ENCODE measurements around the gene CCDC187.

The CCDC187 gene

DNA sequence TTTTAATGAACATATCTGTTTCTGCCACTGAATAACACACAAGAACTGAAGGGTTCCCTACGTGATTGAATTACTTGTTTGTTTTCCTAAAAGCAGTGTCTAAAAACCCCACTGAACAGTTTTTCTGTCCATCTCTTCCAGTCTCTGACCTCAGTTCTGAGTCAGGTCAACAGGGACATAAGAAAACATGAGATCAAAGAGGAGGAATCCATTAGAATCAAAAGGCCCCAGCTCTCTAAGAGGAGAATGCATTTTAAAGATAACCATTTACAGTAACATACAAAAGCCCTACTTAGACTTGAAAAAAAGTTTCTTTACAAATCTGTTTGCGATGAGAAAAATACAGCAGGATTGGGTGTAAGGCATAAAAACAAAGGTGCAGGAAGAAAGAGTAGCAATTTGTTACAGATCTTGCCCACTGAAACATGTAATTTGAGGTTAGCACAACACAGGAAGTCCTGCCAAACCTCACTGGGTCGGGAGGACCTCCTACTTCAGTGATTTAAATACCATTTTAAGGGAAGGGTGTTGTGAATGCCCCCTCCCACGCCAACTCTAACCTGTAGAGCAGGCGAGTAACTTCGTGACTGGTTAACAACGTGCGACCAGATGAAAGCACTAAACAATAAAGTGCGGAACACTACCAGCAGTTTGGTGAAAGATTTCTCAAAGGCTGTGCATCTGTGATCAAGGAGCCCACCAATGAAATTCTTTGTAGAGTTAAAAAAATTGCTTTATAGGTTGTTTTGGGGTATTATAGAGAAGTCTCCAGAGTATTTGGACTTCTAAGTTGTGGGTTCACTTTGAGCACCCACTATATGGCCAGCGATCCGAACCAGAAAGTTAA is 59.5 kb downstream of the CCDC187 start:
- Histone ChIP-seq H3K9me2 (replicated peaks; ENCODE audit: control insufficient read depth, low read length) (no peaks in the 10 kb centered on the region), H3K9me3 (ENCODE audit: control insufficient read depth, insufficient read depth, low read length) (no peaks in the 10 kb centered on the region), H3K4me2 (ENCODE audit: low read length) (peak overlapping the region; percentile 100), H3K4me3 (ENCODE audit: low read length) (peak overlapping the region; percentile 97), H3K4me1 (ENCODE audit: control insufficient read depth, low read length) (peaks cover 60% of the 10 kb centered on the region), H3K27me3 (ENCODE audit: control insufficient read depth, low read length) (no peaks in the 10 kb centered on the region; the same call in 1 of the 2 replicates), H3K27ac (ENCODE audit: low read depth, low read length) (peak overlapping the region; percentile 99), H3K79me2 (ENCODE audit: control insufficient read depth, low read length) (peaks cover 59% of the 10 kb centered on the region), H3K36me3 (ENCODE audit: control insufficient read depth, low read length) (peaks cover 49% of the 10 kb centered on the region), H4K20me1 (ENCODE audit: control insufficient read depth, insufficient read depth, low read depth, low read length) (peaks cover 3% of the 10 kb centered on the region), H3F3A (ENCODE audit: control insufficient read depth, insufficient read depth) (peaks cover 42% of the 10 kb centered on the region)
- TF ChIP-seq EZH2phosphoT487 (IDR thresholded peaks at IDR 0.05; ENCODE audit: borderline replicate concordance, low read length): no peak
- TF ChIP-seq, protein P1, sequence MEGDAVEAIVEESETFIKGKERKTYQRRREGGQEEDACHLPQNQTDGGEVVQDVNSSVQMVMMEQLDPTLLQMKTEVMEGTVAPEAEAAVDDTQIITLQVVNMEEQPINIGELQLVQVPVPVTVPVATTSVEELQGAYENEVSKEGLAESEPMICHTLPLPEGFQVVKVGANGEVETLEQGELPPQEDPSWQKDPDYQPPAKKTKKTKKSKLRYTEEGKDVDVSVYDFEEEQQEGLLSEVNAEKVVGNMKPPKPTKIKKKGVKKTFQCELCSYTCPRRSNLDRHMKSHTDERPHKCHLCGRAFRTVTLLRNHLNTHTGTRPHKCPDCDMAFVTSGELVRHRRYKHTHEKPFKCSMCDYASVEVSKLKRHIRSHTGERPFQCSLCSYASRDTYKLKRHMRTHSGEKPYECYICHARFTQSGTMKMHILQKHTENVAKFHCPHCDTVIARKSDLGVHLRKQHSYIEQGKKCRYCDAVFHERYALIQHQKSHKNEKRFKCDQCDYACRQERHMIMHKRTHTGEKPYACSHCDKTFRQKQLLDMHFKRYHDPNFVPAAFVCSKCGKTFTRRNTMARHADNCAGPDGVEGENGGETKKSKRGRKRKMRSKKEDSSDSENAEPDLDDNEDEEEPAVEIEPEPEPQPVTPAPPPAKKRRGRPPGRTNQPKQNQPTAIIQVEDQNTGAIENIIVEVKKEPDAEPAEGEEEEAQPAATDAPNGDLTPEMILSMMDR (IDR thresholded peaks at IDR 0.05; ENCODE audit: low read depth, low read length, poor library complexity, severe bottlenecking): no peak

DNA sequence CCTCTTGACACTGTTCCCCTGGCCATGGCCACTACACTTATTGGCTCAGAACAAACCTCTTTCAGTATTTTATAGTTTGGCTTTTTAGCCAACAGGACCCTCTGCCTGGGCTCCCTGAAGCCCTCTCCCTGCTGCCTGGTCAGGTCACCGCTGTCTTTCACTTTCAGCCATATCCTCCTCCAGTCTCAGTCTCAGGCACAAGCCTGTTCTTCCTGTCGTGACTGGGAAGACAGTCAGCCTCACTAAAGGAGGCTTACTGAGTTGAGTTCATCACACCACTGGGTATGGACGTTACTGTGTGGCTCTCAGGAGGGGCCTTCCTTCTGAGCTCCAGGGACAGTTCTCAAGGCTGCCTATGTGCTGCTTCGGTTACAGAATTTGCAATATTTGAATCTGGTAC is 60.3 kb downstream of the CCDC187 start:
- peaks cover 56% of the 10 kb centered on the region for H3K36me3 ChIP-seq (ENCODE audit: control insufficient read depth, low read length)
- no peaks in the 10 kb centered on the region for H3K9me3 ChIP-seq (ENCODE audit: control insufficient read depth, insufficient read depth, low read length)
- peaks cover 3% of the 10 kb centered on the region for H4K20me1 ChIP-seq (ENCODE audit: control insufficient read depth, insufficient read depth, low read depth, low read length)
- H3K27me3 ChIP-seq (ENCODE audit: control insufficient read depth, low read length): no peaks in the 10 kb centered on the region; the same call in 1 of the 2 replicates
- no peak for TF ChIP-seq EZH2phosphoT487 (IDR thresholded peaks at IDR 0.05; ENCODE audit: borderline replicate concordance, low read length)
- TF ChIP-seq, protein P1 (IDR thresholded peaks at IDR 0.05; ENCODE audit: low read depth, low read length, poor library complexity, severe bottlenecking): no peak
- peak overlapping the region; percentile 99 for H3K27ac ChIP-seq (ENCODE audit: low read depth, low read length)
- peaks cover 42% of the 10 kb centered on the region for H3F3A ChIP-seq (ENCODE audit: control insufficient read depth, insufficient read depth)
- H3K4me3 ChIP-seq (ENCODE audit: low read length): peak overlapping the region; percentile 97
- H3K4me1 ChIP-seq (ENCODE audit: control insufficient read depth, low read length): peaks cover 67% of the 10 kb centered on the region
- peaks cover 66% of the 10 kb centered on the region for H3K79me2 ChIP-seq (ENCODE audit: control insufficient read depth, low read length)
- H3K4me2 ChIP-seq (ENCODE audit: low read length): peak overlapping the region; percentile 100
- no peaks in the 10 kb centered on the region for H3K9me2 ChIP-seq (replicated peaks; ENCODE audit: control insufficient read depth, low read length)

DNA sequence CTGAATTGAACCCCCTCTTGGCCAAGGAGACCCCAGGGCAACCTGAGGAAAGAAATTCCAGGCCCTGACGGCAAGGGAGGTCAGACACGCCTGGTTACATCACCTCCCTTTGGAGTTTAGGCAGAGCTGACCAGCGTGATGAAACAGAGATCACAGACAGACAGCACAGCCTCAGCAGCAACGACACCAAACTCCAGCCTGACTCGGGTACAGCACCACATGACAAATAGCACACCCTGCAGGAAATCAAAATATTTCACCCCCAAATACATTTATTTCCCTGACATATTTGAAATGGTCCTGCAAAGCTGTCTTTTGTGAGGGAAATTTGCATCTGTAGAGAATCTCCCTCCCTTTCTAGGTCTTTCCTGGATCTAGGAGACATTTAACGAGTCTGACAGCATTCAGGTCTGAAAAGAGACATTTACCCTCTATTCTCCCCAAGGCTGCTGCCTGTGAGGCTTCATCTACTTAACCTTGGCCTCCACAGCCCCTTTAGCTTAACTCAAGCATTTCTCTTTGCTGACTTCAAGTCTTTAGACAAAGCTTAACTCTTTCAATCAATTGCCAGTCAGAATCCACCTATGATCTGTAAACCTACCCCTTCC is 60.9 kb downstream of the CCDC187 start:
- H3K9me2 ChIP-seq (replicated peaks; ENCODE audit: control insufficient read depth, low read length): no peaks in the 10 kb centered on the region
- peaks cover 63% of the 10 kb centered on the region for H3K36me3 ChIP-seq (ENCODE audit: control insufficient read depth, low read length)
- no peaks in the 10 kb centered on the region; the same call in 1 of the 2 replicates for H3K27me3 ChIP-seq (ENCODE audit: control insufficient read depth, low read length)
- peak overlapping the region; percentile 100 for H3K4me2 ChIP-seq (ENCODE audit: low read length)
- H3K79me2 ChIP-seq (ENCODE audit: control insufficient read depth, low read length): peaks cover 72% of the 10 kb centered on the region
- H3K9me3 ChIP-seq (ENCODE audit: control insufficient read depth, insufficient read depth, low read length): no peaks in the 10 kb centered on the region
- H3K27ac ChIP-seq (ENCODE audit: low read depth, low read length): peak overlapping the region; percentile 99
- H3K4me1 ChIP-seq (ENCODE audit: control insufficient read depth, low read length): peaks cover 73% of the 10 kb centered on the region
- H3K4me3 ChIP-seq (ENCODE audit: low read length): peak overlapping the region; percentile 97
- peaks cover 42% of the 10 kb centered on the region for H3F3A ChIP-seq (ENCODE audit: control insufficient read depth, insufficient read depth)
- TF ChIP-seq EZH2phosphoT487 (IDR thresholded peaks at IDR 0.05; ENCODE audit: borderline replicate concordance, low read length): no peak
- TF ChIP-seq, protein P1 (IDR thresholded peaks at IDR 0.05; ENCODE audit: low read depth, low read length, poor library complexity, severe bottlenecking): peak; percentile 59
- peaks cover 3% of the 10 kb centered on the region for H4K20me1 ChIP-seq (ENCODE audit: control insufficient read depth, insufficient read depth, low read depth, low read length)
